Measurements from ENCODE around the gene GIN1.
"Not testable (repeated sequence)": the region's sequence is repeated elsewhere in the genome, so short reads cannot be mapped to it uniquely, and the experiment has no call there.

GIN1 gene

GRCh38 chr5:103108086-103108485, 11.9 kb downstream of the GIN1 start:
- no peak for DNase-seq

- DNase-seq = no peak
Observed at GRCh38 chr5:103102234-103102633, 17.7 kb downstream of the GIN1 start.

- DNase-seq = no peak
Observed at GRCh38 chr5:103101079-103101750, 18.7 kb downstream of the GIN1 start.

- no peak for DNase-seq
Observed at GRCh38 chr5:103098993-103099392, 20.9 kb downstream of the GIN1 start.

- no peak for DNase-seq
Observed at GRCh38 chr5:103094737-103095136, 25.2 kb downstream of the GIN1 start.

GRCh38 chr5:103093727-103094126, 26.2 kb downstream of the GIN1 start:
- no peak for DNase-seq

- DNase-seq = no peak
Observed at GRCh38 chr5:103092676-103093075, 27.3 kb downstream of the GIN1 start.

GRCh38 chr5:103090791-103091190, 29.1 kb downstream of the GIN1 start:
- DNase-seq = no peak

GRCh38 chr5:103089272-103089671, 30.7 kb downstream of the GIN1 start:
- DNase-seq = no peak

GRCh38 chr5:103086547-103086946, 33.4 kb downstream of the GIN1 start:
- DNase-seq = no peak

- DNase-seq = no peak
Observed at GRCh38 chr5:103079796-103080195, 40.1 kb downstream of the GIN1 start.

- no peak for DNase-seq
Observed at GRCh38 chr5:103075442-103075841, 44.5 kb downstream of the GIN1 start.

GRCh38 chr5:103073500-103073899, 46.4 kb downstream of the GIN1 start:
- not testable (repeated sequence) for DNase-seq

- peak; percentile 9 for DNase-seq
Observed at GRCh38 chr5:103066326-103066725, 53.6 kb downstream of the GIN1 start.

GRCh38 chr5:103060424-103060954, 59.4 kb downstream of the GIN1 start:
- no peak for DNase-seq

GRCh38 chr5:103059525-103059924, 60.4 kb downstream of the GIN1 start:
- DNase-seq = no peak

GRCh38 chr5:103057208-103058130, 62.5 kb downstream of the GIN1 start:
- no peak for DNase-seq

GRCh38 chr5:103046706-103047105, 73.2 kb downstream of the GIN1 start:
- DNase-seq = not testable (repeated sequence)

- DNase-seq = no peak
Observed at GRCh38 chr5:103041071-103041676, 78.8 kb downstream of the GIN1 start.

GRCh38 chr5:103037673-103038455, 82.1 kb downstream of the GIN1 start:
- no peak for DNase-seq

GRCh38 chr5:103036601-103037000, 83.3 kb downstream of the GIN1 start:
- no peak for DNase-seq
